HepG2 (cell line): ENCODE data around the gene SLC45A2. TPM values are rescaled to one million over a fixed set of nuclear protein-coding genes. Genes with fewer than 3 reads are reported as not detected.

Source experiments
- ATAC-seq: fragments of 200-7000 bp; cut with Tn5 transposase; 3 replicates; pipeline ENCODE4 v1.9.1; 2020; ENCODE audit warnings: mild to moderate bottlenecking, moderate library complexity
- BruUV-seq: library from RNA; stranded (reverse); fragments of 400-500 nt; replicated peaks from 2 replicates; lab custom pipeline; 2021; lab: Mats Ljungman, UMichigan
- CTCF ChIA-PET: fragments of 300-600 bp; formaldehyde crosslinking; extraction: SDS; loops from one replicate; lab custom pipeline; 2021; ENCODE audit warnings: low total read pairs, inconsistent platforms, low intra/inter-chr PET ratio; lab: Yijun Ruan, JAX
- POLR2A ChIA-PET: fragments of 350-600 bp; sonication (Branson Sonifier 250); formaldehyde crosslinking; loops from one replicate; lab custom pipeline; 2020; ENCODE audit warnings: antibody characterized with exemption, inconsistent platforms; lab: Yijun Ruan, JAX
- DNase-seq: peaks from one replicate; pipeline ENCODE4 v3.0.0-alpha.2; 2015; ENCODE audit warnings: low spot score
- FAIRE-seq: peaks from 3 replicates; lab custom pipeline; 2011; peaks lifted over from hg19 to GRCh38; lab: Jason Lieb, UNC
- H2AFZ ChIP-seq: one replicate; pipeline ENCODE4 v1.6.1; 2011; ENCODE audit warnings: low read length, inconsistent platforms
- H3K27ac ChIP-seq: fragments of 300-600 bp; 3 replicates; pipeline ENCODE4 v1.8.0; 2011; ENCODE audit warnings: mixed run types, mild to moderate bottlenecking, mixed read lengths, low read length, inconsistent platforms; ENCODE audit not compliant: insufficient read depth; ENCODE audit errors: extremely low read length
- H3K27me3 ChIP-seq, 2 experiments: fragments of 200-600 bp in 1 of 2; 2 replicates in 1 of 2; 3 replicates in 1 of 2; pipeline versions ENCODE4 v1.6.0 to v1.8.0; 2011; ENCODE audit warnings: low read length in 2 of 2, mild to moderate bottlenecking in 2 of 2, moderate library complexity in 2 of 2, inconsistent platforms in 1 of 2; ENCODE audit not compliant: insufficient read depth in 2 of 2, control insufficient read depth in 1 of 2
- H3K36me3 ChIP-seq, 2 experiments: fragments of 200-600 bp in 1 of 2; replicated peaks in 1 of 2; 2 replicates in 1 of 2; 3 replicates in 1 of 2; pipeline versions ENCODE4 v1.5.1 to v1.8.0; 2011; ENCODE audit warnings: low read length in 2 of 2, inconsistent platforms in 1 of 2; ENCODE audit not compliant: insufficient read depth in 2 of 2, control insufficient read depth in 1 of 2
- H3K4me1 ChIP-seq: 2 replicates; pipeline ENCODE4 v1.5.1; 2012; ENCODE audit warnings: low read length, inconsistent platforms; ENCODE audit not compliant: insufficient read depth
- H3K4me2 ChIP-seq: 2 replicates; pipeline ENCODE4 v1.6.0; 2011; ENCODE audit warnings: low read depth, low read length, inconsistent platforms
- H3K4me3 ChIP-seq, 3 experiments: fragments of 200-600 bp in 1 of 3; sonication (generic), shearing (Covaris generic) in 1 of 3; replicated peaks in 1 of 3; 2 replicates each; pipeline ENCODE4 v1.5.1; 2011 to 2016; ENCODE audit warnings: low read length in 3 of 3, inconsistent platforms in 2 of 3, low read depth in 2 of 3, mild to moderate bottlenecking in 2 of 3, control low read depth in 1 of 3, mixed read lengths in 1 of 3; ENCODE audit not compliant: insufficient read depth in 1 of 3
- H3K79me2 ChIP-seq: one replicate; pipeline ENCODE4 v1.6.1; 2011; ENCODE audit warnings: low read length, inconsistent platforms; ENCODE audit not compliant: insufficient read depth
- H3K9ac ChIP-seq: 2 replicates; pipeline ENCODE4 v1.6.0; 2011; ENCODE audit warnings: mild to moderate bottlenecking, low read depth, low read length, inconsistent platforms; ENCODE audit not compliant: insufficient read depth
- H3K9me3 ChIP-seq: 2 replicates; pipeline ENCODE4 v1.5.1; 2012; ENCODE audit warnings: mild to moderate bottlenecking, low read length
- H4K20me1 ChIP-seq: 2 replicates; pipeline ENCODE4 v1.6.0; 2011; ENCODE audit warnings: inconsistent platforms, mild to moderate bottlenecking, low read length, moderate library complexity; ENCODE audit not compliant: insufficient read depth
- NR2C2 ChIP-seq: sonication (generic); formaldehyde crosslinking; IDR thresholded peaks from 2 replicates; pipeline ENCODE4 v1.4.0; 2020; ENCODE audit warnings: missing genetic modification reagents, mild to moderate bottlenecking, moderate library complexity, borderline replicate concordance
- SMAD1 ChIP-seq: sonication (generic); formaldehyde crosslinking; IDR thresholded peaks from 2 replicates; pipeline ENCODE4 v1.4.0; 2020; ENCODE audit warnings: missing genetic modification reagents, low read depth, mild to moderate bottlenecking, borderline replicate concordance
- ZFP62 ChIP-seq: sonication (generic); formaldehyde crosslinking; IDR thresholded peaks from 2 replicates; pipeline ENCODE4 v1.4.0; 2020; ENCODE audit warnings: missing genetic modification reagents
- ZNF33B ChIP-seq: sonication (generic); formaldehyde crosslinking; IDR thresholded peaks from 2 replicates; pipeline ENCODE4 v1.5.1; 2020; ENCODE audit warnings: mild to moderate bottlenecking, missing genetic modification reagents
- ZNF75D ChIP-seq: sonication (generic); formaldehyde crosslinking; IDR thresholded peaks from 2 replicates; pipeline ENCODE4 v1.8.1; 2023; ENCODE audit warnings: missing genetic modification reagents, mild to moderate bottlenecking, borderline replicate concordance
- WGBS: methylation state at CpG from one replicate; pipeline ENCODE4 v1.1.6; 2017; ENCODE audit warnings: low lambda C conversion rate; 5-methylcytosine and 5-hydroxymethylcytosine counted together
- in situ Hi-C: cut with HindIII; loops from 2 replicates; pipeline ENCODE4 v1.10.0; 2017; ENCODE audit warnings: low pct_unique_long_range_greater_than_20kb; ENCODE audit not compliant: extremely low pct_ligation_motif_present
- intact Hi-C: fragments of 100-400 bp; cut with micrococcal nuclease; formaldehyde crosslinking; loops from one replicate; pipeline ENCODE4 v1.10.0; 2022; ENCODE audit not compliant: unreplicated experiment
- polyA plus RNA-seq, 8 experiments: library from polyadenylated mRNA; depleted of rRNA in 3 of 8; stranded (reverse) in 7 of 8; unstranded in 1 of 8; fragments of >200 nt; fragmentation: Illumina TruSeq in 4 of 8; extraction: Trizol in 4 of 8; gene quantifications; 2 replicates each; pipeline versions ENCODE4 v1.2.1 to v1.2.3, GENCODE V29; 2011 to 2016; ENCODE audit warnings: low read depth in 4 of 8, missing spikeins in 1 of 8, mixed read lengths in 1 of 8; ENCODE audit not compliant: insufficient read depth in 1 of 8
- total RNA-seq, 5 experiments: library from RNA; depleted of rRNA; stranded (reverse); fragments of >200 nt; fragmentation: Illumina TruSeq; extraction: Trizol; gene quantifications; 2 replicates each; pipeline ENCODE4 v1.2.3, GENCODE V29; 2016; ENCODE audit warnings: low read depth in 1 of 5
- TF ChIP-seq, protein P1 (sequence below): sonication (generic); formaldehyde crosslinking; conservative IDR thresholded peaks from 2 replicates; pipeline ENCODE4 v1.4.0; 2020; ENCODE audit warnings: mild to moderate bottlenecking, missing genetic modification reagents, moderate library complexity

Gene SLC45A2
- total and polyA plus RNA-seq, 2 of the 13 experiments (the other 11 are each of a cell fraction or from before 2014, with no cell fraction given): 0.22 to 0.24 TPM

DNA sequence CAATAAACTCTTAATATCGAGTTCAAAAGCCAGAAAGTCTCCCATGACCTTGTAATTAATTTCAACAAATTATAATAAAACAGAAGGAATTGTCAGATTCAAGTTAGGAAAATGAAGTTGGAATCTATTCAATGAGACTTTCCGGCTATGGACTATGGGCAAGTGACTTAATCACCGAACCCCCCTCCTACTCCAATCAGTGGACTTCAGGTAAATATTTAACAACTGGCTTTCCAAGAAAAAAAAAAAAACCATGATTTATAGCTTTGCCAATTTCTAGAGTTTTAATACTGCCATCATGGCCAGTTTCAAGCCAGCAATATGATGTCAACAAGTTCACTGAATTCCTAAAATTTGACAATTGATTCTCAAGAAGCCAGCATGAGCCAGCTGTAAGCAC lies 4.5 kb downstream of the SLC45A2 start (continued):
- TF ChIP-seq, protein P1, sequence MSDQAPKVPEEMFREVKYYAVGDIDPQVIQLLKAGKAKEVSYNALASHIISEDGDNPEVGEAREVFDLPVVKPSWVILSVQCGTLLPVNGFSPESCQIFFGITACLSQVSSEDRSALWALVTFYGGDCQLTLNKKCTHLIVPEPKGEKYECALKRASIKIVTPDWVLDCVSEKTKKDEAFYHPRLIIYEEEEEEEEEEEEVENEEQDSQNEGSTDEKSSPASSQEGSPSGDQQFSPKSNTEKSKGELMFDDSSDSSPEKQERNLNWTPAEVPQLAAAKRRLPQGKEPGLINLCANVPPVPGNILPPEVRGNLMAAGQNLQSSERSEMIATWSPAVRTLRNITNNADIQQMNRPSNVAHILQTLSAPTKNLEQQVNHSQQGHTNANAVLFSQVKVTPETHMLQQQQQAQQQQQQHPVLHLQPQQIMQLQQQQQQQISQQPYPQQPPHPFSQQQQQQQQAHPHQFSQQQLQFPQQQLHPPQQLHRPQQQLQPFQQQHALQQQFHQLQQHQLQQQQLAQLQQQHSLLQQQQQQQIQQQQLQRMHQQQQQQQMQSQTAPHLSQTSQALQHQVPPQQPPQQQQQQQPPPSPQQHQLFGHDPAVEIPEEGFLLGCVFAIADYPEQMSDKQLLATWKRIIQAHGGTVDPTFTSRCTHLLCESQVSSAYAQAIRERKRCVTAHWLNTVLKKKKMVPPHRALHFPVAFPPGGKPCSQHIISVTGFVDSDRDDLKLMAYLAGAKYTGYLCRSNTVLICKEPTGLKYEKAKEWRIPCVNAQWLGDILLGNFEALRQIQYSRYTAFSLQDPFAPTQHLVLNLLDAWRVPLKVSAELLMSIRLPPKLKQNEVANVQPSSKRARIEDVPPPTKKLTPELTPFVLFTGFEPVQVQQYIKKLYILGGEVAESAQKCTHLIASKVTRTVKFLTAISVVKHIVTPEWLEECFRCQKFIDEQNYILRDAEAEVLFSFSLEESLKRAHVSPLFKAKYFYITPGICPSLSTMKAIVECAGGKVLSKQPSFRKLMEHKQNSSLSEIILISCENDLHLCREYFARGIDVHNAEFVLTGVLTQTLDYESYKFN: no peak

DNA sequence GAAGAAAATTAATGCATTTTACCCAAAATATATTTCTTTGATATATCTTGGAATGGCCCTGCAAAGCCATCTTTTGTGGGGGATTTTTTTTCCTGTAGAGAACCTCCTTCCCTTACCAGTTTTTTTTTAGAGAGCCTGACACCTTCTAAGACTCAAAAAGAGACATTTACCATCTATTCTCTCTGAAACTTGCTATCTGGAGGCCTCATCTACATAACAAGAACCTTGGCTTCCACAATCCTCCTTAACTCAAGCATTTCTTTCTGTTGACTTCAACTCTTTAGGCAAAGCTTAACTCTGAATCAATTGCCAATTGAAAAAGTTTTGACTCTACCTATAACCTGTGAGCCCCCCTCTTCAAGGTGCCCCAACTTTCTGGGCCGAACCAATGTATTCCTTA lies 6.2 kb downstream of the SLC45A2 start:
- WGBS: 32% methylated on average over 1 of the region's 1 CpG
- Histone ChIP-seq H3K79me2 (no peaks in the 10 kb centered on the region), H3K36me3 (no peaks in the 10 kb centered on the region), H3K9me3 (no peaks in the 10 kb centered on the region), H4K20me1 (no peaks in the 10 kb centered on the region), H3K27me3 (no peaks in the 10 kb centered on the region), H3K4me2 (no peak overlapping the region), H3K4me1 (no peaks in the 10 kb centered on the region; the same call in 1 of the 2 replicates), H2AFZ (no peak overlapping the region), H3K4me3 (no peak overlapping the region), H3K27ac (no peak overlapping the region), H3K9ac (no peak overlapping the region)
- CTCF ChIA-PET: no interaction called here
- intact Hi-C loops: no loop called here
- in situ Hi-C loops: loop anchor here (25.0 kb wide), 1 partner anchor 484 kb away; no protein-coding TSS in a partner anchor
- TF ChIP-seq ZNF33B (CRISPR knock-in tag) (no peak), NR2C2 (CRISPR knock-in tag) (no peak), ZFP62 (CRISPR knock-in tag) (no peak), ZNF75D (CRISPR knock-in tag) (no peak), SMAD1 (CRISPR knock-in tag) (no peak)
- ATAC-seq (no peak), DNase-seq (no peak), FAIRE-seq (no peak)
- POLR2A ChIA-PET: no interaction called here
- no TSS peak for BruUV-seq
